H4 (cell line): Measurements from ENCODE around the gene KIAA1958. TPM values are rescaled to one million over a fixed set of nuclear protein-coding genes. Genes with fewer than 3 reads are reported as not detected.
"Not testable (repeated sequence)": the region's sequence is repeated elsewhere in the genome, so short reads cannot be mapped to it uniquely, and the experiment has no call there.

ENCODE experiments used
- DNase-seq: peaks from one replicate; pipeline ENCODE4 v3.0.0-alpha.2; 2015; ENCODE audit warnings: low spot score
- total RNA-seq: library from RNA; depleted of rRNA; stranded (reverse); fragments of >200 nt; shearing (Covaris generic); gene quantifications from 2 replicates; pipeline ENCODE4 v1.2.3, GENCODE V29; 2014

The KIAA1958 gene
- total RNA-seq, 1 experiment from 2014 or later = 1.4 TPM

DNA sequence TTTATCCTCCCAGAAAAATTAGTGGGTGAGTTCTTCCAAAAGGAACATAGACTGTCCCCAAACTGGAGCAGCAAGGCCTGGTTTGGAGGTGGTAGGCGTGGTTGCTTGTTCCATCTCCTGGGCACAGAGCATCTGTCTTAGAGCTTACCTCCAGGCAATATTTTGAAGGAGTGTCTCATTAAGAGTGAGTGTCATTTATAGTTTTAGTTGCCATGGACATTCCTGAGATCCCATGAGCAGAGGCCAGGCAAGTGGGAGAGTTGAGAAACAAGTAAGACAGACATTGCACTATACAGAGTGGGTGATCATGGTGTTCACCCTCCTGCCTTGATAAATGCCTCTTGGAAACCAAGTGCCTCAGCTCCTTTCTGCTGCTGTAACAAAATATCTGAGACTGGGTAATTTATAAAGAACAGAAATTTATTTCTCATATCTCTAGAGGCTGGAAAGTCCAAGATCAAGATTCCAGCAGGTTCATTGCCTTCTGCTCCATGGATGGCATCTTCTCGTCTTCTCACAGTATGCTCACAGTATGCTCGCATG is 68.5 kb downstream of the KIAA1958 start:
- DNase-seq = no peak

DNA sequence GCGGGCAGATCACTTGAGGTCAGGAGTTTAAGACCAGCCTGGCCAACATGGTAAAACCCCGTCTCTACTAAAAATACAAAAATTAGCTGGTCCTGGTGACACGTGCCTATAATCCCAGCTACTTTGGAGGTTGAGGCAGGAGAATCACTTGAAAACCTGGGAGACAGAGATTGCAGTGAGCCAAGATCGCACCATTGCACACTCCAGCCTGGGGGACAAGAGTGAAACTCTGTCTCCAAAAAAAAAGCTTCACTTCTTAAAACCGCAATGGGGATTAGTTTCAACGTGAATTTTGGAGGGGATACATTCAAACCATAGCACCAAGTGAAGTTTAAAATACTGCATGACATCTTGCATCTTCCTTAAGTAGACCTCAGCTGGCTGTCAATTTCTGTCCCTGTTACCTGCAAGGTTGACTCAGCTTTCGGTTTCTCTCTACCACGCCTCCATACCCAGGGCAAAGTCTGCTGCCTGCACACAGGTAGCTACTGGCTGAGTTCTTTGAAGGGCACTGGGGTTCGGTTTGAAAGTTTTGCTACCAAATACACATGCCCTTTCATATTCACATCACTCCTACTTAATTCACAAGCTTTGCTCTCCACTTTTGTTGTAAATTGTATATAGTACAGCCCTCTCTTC is 69.3 kb downstream of the KIAA1958 start:
- DNase-seq = no peak

GRCh38 chr9:112556497-112557442 is 70.1 kb downstream of the KIAA1958 start:
- no peak for DNase-seq

DNA sequence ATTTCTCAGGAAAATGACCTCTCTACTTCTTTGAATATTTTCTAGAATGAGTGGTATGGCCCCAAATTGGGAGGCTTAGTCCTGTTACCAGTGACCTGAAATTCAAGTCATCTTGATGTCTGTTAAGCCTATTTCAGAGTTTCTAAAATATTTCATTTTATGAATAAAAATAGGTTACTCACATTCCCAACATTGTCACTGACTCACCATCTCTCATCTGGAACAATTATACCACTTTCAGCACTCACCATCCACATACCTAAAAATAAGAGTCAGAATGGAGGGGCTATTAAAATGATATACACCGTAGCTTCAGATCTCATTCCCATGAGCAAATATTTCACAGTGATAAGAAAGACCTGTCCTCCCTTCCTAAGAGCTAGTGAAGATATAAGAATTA is 71.8 kb downstream of the KIAA1958 start:
- no peak for DNase-seq

- DNase-seq = no peak
Observed at GRCh38 chr9:112558978-112559377, 72.4 kb downstream of the KIAA1958 start.

- no peak for DNase-seq
Observed at GRCh38 chr9:112559629-112560413, 73.2 kb downstream of the KIAA1958 start.

- no peak for DNase-seq
Observed at GRCh38 chr9:112562235-112562958, 75.8 kb downstream of the KIAA1958 start.

GRCh38 chr9:112569186-112569585 is 82.6 kb downstream of the KIAA1958 start:
- no peak for DNase-seq

- no peak for DNase-seq
Observed at GRCh38 chr9:112570671-112571167, 84.1 kb downstream of the KIAA1958 start.

- DNase-seq = no peak
Observed at GRCh38 chr9:112571624-112572355, 85.2 kb downstream of the KIAA1958 start.

GRCh38 chr9:112572416-112572815 is 85.8 kb downstream of the KIAA1958 start:
- no peak for DNase-seq

- no peak for DNase-seq
Observed at GRCh38 chr9:112574008-112574407, 87.4 kb downstream of the KIAA1958 start.

DNA sequence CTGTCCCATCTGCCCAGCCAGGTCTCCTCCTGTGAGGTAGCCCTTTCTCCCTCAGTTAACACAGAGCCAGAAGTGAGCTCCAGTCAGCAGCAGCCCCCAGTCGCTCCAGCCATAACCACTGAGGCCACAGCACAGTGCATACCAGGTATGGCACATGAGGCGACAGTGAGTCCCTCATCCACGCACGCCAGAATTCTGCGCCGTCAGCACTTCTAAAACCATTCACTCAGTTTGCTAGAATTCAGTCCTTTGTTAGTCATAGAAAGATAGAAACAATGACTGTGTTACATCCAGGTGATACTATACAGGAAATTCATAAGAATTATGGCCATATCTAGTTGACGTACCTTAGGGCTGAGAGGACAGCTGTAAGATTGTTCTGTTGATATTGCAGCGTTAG is 88.5 kb downstream of the KIAA1958 start:
- DNase-seq = no peak

DNA sequence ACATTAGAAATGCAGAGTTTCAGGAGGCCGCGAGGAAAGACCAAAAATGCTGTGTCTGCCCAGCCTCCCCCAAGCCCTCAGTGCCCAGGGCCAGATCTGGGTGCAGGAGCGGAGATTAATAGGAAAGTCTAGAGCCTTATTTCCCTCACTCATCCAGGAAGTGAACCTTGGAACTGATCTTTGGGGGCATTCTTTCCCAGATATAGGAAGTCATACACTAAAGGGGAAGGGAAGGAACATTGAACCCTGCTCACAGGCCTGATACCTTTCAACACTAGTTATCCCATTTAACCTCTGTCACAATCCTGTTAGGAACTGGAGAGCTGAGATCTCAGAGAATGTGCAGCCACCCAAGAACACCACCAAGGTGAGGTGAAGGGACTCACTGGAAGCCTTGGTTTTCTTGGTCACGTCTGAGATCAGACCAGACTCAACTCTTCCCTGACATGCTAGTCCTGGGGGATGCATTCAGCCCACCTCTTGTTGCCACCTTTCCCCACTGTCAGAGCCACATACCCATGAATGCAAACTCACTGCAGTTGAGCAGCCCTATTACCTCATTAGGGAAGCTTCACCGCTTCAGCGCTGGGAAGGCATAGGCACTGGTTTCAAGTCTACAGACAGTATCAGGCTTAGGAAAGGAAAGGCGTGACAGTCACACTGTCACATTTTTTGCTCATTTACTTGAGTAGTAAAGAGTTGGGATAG is 95.0 kb downstream of the KIAA1958 start:
- DNase-seq = no peak

- DNase-seq = no peak
Observed at GRCh38 chr9:112582371-112583262, 96.0 kb downstream of the KIAA1958 start.

- no peak for DNase-seq
Observed at GRCh38 chr9:112586599-112587155, 100.0 kb downstream of the KIAA1958 start.

DNA sequence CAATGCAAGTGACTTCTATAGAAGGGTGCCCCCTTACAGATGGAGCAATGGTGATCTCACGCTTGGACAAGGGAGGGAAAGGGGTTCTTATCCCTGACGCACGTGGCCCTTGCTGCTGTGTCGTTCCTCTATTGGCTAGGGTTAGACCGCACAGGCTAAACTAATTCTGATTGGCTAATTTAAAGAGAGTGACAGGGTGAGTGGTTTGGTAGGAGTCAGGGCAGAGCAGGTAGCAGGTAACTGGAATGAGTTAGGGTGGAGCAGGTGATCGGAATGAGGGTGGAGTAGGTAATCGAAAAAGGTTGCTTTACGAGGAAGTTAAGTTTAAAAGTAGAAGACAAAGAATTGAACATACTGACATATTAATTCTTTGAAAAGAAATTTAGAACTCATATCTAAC is 105.2 kb downstream of the KIAA1958 start:
- not testable (repeated sequence) for DNase-seq

DNA sequence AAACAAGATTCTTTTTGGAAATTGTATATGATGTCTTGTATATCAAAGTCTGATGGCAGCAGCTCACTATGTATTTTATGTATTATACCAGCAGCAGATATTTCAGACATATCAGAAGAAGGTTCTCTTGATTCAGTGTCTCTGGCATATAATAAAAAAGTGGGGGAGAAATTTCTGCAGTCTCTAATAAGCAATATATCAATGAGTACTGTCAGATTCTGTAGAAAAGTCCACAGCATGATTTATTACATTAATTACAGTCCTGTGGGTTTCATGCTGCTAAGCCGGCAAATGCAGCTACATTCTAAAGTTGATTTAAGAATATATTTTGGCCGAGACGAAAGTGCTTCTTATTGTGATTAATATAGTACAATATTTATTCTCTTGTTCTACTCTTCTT is 113.1 kb downstream of the KIAA1958 start:
- no peak for DNase-seq
